ACHN (cell line): ENCODE results near the gene TUBGCP6.
A peak's percentile ranks its signal among the peaks of the same experiment; 100 is the strongest.

Experiments used
- DNase-seq: peaks from one replicate; pipeline ENCODE4 v3.0.0-alpha.2; 2015
- in situ Hi-C: cut with HindIII; loops from 2 replicates; pipeline ENCODE4 v1.10.0; 2017; ENCODE audit warnings: low sequenced_read_pairs, low pct_ligation_motif_present, low pct_unique_long_range_greater_than_20kb

The TUBGCP6 gene

DNA sequence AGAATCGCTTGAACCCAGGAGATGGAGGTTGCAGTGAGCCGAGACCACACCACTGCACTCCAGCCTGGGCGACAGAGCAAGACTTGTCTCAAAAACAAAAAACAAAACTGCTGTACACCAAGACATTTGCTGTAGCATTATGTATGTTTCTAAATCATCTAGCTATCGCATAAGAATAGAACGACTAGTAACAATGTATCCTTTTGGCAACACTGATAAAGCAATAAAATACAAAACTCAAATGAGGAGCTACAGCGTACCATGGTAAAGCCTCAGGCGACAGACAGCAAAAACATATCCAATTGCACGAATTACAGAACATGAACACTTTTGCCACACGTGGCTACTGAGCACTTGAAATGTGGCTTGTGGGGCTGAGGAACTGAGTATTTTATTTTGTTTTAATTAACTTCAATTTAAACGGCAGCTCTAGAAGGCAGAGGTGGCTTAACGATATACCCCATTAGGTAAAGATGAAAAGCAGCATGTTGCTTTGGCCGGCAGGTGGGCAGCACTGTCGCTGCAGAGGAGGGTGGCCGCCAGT is 2.3 kb downstream of the TUBGCP6 start:
- in situ Hi-C loops: no loop called here
- no peak for DNase-seq

DNA sequence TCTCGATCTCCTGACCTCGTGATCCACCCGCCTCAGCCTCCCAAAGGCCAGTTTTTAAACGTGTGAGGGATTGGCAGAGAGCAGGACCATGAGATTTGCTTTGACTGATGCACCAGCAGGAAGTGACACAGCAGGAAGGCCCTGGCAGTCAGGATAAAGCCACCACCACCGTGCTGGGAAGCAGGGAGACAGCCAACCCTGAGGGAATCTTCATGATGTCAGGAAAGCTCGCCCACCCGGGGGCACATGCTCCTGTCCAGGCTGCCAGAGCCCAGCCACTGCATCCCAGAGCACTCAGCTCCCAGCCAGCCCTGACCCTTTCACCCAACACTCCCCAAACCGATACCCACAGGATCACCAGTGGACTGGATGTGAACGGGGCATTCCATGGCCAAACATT is 6.1 kb downstream of the TUBGCP6 start:
- no peak for DNase-seq
- in situ Hi-C loops: no loop called here

DNA sequence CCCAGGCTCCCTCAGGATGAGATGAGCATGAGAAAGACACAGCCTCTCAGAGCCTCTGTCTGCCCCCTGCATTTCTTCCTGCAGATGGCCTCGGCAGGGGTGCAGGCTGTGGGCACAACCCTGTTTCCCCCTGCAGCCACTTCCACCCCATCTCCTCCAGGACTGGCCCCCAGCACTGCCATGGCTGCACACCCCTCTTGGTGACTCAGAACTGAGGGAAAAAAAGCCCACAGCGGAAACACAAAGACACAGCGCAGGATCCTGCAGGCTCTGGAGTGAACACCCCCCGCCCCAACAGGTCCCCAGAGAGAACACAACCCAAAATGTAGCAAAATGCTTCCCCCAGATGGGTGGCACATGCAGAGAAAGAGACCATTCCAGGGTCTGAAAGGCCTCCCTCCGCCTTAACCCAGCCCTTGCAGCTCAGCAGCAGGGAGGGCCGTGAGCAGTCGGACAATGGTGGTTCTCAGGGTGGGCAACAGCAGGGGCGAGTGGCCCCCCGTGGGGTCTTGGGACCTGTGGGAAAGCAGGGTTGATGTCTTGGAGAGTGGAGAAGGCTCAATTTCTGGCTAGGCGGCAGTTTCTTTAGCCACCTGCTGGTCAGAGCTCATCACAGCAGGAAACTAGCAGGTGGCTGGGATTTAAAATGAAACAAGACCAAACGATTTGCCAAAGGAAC is 8.0 kb downstream of the TUBGCP6 start:
- DNase-seq: peak; percentile 25
- in situ Hi-C loops: no loop called here

DNA sequence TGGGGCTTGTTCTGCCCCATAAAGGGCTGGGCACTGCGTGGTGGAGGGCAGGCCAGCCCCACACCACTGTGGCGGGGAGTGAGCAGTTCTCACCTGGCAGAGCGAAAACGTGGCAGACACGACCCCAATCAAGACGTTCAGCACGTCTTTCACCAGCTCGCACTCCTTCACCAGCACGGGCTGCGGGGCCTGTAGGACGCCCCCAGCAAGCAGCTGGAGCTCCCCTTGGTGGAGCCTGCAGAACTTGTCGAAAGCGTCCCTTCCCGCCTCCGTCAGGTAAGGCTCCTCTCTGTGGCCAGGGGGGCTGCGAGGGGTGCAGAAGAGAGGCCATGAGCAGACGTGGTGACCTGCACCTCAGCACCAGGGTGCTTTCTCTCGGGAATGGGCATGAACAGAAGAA is 11.6 kb downstream of the TUBGCP6 start:
- in situ Hi-C loops: no loop called here
- DNase-seq: no peak

DNA sequence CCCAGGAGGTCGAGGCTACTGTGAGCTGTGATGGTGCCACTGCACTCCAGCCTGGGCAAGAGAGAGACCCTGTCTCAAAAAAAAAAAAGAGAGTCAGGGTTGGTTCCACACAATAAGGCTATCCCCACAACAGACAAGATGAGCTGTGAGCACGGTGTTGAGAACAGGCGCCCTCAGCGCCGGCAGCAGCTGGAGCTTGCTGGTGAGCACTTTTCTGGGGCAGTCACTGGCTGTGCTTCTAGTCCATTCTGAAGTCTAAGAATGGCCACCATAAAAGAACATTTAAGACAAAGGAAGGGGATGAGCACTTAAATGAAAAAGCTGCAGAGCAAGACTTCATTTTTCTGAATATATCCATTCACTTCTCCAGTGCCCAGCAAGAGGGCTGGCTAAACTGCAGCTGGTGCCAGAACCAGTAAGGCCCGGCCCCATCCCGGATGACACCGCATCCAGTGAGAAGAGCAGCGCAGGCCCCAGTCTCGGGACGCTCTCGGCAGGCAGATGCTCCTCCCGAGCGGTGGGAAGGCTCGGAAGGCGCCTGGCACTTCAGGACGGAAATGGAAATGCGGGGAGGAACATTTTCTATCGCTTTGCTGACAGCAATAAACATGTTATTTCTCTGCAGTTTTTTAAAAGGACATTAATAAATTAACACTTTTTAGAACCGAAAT is 12.2 kb downstream of the TUBGCP6 start:
- in situ Hi-C loops: no loop called here
- DNase-seq: no peak

DNA sequence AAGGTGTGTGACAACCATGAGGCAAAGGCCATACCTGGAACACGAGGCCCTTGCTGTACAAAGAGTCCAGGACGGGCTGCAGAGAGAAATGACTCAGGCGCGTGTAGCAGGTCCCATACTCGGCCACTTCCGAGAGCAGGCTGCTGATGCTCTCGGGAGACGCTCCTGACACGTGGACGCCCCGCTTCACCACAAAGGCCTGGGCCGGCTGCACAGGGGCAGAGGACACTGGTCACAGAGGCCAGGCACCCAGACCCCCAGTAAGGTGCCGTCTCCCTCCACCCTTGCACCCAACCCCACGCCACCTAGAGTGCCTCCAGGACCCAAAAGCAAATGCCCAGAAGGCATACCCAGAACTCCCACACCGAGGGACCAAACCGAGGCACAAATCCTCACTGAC is 15.5 kb downstream of the TUBGCP6 start:
- DNase-seq: no peak
- in situ Hi-C loops: no loop called here

DNA sequence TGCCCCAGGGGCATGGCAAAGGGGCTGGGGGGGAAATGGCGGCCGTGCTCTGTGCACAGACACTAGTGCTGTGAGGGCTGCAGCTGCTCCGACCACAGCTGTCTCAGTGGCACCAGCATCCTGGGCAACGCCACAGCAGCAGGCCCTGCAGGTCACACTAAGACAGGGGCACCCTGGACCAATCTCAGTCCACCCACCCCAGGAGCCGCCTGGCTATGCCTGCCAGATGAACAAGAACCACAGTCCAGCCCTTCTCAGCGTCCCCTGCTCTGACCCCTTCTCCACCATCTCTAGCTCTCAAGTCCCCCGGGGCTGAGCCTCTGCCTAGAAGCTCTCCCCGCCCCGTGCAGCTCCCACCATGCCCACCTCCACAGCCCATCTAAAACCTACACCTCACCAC is 16.5 kb downstream of the TUBGCP6 start:
- DNase-seq: no peak
- in situ Hi-C loops: no loop called here

DNA sequence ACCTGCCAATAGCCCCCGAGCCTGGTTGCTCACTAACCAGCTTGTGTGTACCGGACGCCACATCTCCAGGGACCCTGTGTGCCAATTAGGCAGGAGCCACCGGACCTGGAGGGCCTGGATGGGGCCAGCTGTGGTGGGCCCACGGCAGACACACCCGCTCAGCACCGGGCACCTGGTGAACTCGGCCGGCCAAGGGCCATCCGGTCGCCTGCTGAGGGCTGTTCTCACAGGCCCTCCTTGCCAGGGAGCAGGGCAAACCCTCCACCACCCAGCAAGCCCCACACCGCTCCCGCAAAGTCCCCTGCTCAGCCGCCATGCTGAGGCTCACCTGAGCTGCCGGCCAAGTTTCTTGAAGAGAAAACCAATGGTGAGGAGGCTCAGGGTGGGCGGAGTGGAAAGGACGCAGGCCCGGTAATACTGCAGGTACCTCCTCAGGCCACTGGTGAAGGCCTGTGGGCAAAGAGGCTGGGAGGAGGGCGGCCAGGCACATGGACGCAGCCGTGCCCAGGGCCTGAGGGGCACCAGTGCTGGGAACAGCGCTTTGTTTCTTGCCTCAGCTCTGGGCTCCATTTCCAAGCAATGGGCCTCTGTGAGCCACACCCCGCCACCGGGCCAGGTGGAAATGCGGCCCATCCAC is 17.1 kb downstream of the TUBGCP6 start:
- no peak for DNase-seq
- in situ Hi-C loops: no loop called here

DNA sequence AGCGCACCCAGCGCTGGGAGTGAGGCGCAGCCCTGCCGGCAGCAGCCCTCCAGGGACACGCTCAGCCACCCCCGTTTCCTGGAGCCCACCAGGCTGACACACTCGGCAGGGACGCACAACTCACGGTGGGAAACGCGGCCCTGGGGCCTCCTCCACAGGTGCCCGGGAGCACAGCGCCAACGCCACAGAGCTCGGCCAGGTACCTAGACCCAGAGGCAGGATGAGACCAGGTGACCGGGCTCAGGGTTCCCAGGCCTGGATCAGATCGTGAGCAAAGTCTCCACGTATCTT is 18.0 kb downstream of the TUBGCP6 start:
- in situ Hi-C loops: no loop called here
- no peak for DNase-seq

DNA sequence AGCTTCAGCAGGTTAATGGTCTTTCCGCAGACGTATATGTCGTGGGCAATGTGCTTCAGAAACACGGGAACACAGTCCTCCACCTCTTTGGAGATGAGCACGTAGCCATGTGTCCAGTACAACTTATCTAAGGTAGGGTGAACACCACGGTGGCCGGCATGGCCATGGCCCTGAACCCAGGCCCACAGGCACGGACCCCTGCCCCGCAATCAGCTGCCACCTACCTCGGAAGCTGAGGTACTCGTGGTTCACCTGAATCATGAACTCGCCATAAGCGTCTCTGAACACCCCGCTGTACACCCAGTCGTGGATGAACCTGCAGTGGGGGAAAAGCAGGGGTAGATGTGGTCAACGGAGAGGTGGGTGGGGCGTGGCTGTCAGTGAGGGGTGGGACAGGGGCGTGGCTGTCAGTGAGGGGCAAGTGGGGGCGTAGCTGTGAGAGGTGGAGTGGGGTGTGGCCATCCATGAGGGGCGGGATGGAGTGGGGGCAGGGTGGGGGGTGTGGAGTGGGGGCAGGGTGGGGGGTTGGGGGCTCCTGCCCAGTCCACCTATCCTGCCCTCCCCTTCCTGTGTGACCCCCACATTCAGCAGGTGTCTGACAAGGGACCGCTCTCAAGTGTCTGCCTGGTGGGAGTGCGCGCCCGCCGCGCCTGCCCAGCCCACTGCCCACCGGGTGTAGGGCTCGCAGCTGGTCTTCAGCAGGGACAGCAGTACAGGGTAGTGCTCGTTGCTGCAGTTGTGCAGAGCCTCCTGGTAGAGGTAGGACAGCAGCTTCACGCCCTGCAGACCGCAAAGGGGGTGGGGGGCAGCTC is 18.6 kb downstream of the TUBGCP6 start:
- DNase-seq: no peak
- in situ Hi-C loops: no loop called here

DNA sequence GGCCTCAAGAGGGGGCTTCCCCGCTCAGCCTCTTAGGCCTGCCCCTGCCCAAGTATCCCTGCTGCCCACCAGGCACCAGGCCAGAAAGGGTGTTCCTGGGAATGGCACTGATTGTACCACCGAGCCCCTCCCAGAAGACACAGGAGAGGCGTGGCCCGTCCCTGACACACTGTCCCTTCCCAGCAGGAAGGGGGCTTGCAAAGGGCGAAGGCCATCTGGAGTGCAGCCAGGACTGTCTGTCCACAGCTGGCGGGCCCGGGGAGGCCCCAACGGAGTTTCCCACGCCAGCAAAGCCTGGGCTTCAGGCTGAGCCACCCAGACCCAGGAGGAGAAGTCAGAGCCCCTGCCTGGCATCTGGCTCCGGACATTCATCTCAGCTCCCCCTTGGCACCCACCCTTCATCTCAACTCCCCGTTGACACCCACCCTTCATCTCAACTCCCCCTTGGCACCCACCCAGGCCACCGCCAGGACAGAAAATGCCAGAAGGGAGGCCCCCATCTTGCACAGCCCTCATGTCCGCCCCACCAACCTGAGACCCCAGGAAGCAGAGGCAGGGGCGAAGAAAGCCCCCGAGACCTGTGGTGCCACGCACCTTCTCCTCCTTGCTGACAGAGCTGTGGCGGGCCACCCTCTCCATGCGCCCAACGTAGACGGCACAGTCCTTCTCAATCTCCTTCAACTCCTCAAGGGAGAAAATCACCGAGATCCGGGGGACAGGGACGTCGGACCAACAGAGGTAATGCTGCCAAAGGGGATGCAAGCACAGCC is 19.4 kb downstream of the TUBGCP6 start:
- DNase-seq: no peak
- in situ Hi-C loops: no loop called here

DNA sequence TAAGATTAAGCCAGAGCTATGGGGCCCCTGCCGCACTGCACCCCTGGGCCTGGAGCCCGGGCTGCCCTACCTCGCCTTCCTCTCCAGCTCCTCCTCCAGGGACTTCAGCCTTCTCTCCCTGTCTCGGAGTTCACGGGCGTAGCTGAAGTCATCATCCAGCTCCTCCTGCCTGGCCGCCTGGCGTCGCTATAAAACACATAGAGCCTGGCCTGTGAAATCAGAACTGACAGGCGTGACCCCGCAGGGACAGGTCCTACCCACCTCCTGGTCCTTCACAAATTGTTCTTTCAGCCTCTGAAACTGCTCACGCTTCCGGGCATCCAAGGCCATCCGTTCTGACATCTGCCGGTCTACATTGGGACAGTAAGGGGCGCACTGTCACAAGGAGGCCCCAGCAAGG is 20.8 kb downstream of the TUBGCP6 start:
- DNase-seq: no peak
- in situ Hi-C loops: no loop called here

DNA sequence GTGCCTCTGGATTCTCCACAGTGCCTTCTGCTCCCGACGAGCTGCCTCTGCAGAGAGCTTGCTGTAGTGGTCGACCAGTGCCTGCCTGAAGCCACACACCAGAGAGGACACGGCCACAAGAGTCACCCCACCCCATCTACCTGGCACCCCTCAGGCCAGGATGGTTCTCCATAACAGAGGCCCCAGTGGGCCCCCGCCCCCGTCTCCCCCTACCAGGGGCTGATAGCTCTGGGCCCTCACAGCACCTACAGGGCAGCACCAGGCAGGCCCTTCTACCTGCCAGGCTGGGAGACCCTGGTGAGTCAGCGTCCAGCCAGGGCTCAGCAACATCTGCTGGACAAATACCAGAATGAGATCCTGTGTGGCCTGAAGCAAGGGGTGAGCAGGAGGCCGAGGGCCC is 22.3 kb downstream of the TUBGCP6 start:
- in situ Hi-C loops: no loop called here
- DNase-seq: no peak

DNA sequence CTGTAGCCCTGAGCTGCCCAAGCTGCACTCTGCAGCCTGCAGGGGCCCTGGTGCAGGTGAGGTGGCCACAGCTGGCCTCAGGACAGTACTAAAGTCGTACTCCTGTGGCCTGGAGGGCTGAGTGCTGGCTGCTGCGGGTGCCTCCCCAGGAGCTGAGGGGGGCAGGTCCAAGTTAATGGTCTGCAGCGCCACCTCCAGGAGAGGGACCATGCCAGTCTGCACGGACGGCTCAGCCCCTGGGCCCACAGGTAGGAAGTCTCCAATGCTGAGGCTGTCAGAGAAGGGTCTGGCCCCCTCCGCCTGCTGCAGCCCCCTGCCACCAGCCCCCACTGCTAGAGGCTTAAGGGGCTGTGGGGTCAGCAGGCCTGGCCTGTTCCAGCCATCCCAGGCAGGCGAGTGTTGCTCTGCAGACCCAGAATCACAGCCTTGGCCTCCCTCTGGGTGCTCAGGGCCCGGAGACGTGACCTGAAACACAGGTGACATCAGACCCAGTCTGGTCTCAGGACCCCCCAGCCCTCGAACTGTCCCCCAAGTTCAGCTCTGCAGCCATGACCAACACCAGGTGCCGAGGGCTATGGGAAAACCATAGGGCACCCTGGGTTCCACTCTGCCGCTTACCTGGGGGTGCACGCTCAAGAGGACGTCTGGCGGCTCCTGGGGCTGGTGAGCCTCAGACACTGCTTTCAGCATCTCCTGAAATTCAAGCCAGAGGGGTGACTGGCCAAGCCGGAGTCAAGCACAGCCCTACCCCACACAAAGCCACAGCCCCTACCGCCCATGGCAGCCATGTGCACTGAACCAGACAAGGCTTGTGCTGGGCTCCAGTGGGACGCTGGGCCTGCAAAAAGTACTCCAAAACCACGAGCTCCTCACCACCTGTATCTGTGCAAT is 23.2 kb downstream of the TUBGCP6 start:
- in situ Hi-C loops: no loop called here
- DNase-seq: no peak

DNA sequence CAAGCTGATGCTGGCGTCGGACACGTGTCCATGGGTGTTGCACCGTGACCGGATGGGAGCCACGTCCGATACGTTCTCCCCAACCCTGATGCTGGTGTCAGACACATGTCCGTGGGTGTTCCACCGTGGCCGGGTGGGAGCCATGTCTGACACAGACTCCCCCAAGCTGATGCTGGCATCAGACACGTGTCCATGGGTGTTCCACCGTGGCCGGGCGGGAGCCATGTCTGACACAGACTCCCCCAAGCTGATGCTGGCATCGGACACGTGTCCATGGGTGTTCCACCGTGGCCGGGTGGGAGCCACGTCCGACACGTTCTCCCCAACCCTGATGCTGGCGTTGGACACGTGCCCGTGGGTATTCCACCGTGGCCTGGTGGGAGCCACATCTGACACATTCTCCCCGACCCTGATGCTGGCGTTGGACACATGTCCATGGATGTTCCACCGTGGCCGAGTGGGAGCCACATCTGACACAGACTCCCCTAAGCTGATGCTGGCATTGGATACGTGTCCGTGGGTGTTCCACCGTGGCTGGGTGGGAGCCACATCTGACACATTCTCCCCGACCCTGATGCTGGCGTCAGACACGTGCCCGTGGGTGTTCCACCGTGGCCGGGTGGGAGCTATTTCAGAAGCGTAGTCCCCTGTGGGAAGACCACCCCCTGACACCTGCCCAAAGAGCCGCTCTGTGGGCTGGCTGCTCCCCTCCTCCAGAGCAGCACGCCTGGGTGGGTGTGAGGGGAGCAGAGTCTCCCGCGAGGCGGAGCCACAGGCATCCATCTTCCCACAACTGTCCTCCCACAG is 24.0 kb downstream of the TUBGCP6 start:
- in situ Hi-C loops: no loop called here
- no peak for DNase-seq

DNA sequence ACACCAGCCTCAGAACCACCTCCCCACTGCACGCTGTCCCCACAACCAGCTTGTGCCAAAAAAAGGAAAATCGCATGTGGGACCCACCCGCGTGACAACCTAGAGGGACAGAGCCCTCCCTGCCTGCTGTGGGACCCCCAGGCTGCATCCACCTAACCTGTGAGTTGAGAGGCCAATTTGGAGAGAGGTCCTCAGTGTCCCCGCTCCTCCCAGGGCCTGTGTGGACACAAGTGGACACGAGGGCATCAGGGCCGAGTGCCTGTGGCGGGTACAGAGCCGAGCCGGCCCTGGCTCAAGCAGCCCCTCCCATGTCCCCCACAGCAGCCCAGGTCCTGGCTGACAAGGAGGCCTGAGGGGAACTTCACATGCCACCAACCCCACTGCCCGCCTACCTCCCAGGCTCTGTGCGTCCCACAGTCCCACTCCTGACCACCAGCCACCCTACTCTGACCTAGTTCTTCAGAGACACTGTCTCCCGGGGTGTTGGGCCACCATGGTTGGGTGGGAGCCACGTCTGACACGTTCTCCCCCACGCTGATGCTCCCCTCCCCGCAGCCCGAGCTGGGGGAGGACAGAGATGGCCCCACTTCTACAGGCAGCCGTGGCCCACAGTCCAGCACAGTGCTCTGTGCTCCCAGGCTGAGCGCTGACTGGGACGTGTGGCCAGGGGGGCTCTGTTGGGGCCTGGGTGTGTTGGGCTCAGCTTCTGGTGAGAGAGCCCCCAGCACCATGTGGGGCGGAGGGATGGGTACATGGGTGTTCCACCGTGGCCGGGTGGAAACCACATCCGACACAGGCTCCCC is 24.8 kb downstream of the TUBGCP6 start:
- in situ Hi-C loops: no loop called here
- no peak for DNase-seq
